Activated effector memory CD4-positive, alpha-beta T cell treated with anti-CD3 and anti-CD28 coated beads, Interleukin-2, amount 50 U/mL, for 16 hours (primary cell): ENCODE results near the gene DSCAM.

Experiments used
- DNase-seq: peaks from one replicate; pipeline ENCODE4 v3.0.0-alpha.2; 2020

DSCAM gene

GRCh38 chr21:40153351-40153750, 693.6 kb downstream of the DSCAM start:
- no peak for DNase-seq

- no peak for DNase-seq
Observed at GRCh38 chr21:40152476-40152875, 694.5 kb downstream of the DSCAM start.

- DNase-seq, result no peak
Observed at GRCh38 chr21:40151611-40152010, 695.3 kb downstream of the DSCAM start.

GRCh38 chr21:40146216-40146837, 700.6 kb downstream of the DSCAM start:
- DNase-seq, result no peak

- DNase-seq, result peak; percentile 65
Observed at GRCh38 chr21:40143822-40144525, 703.0 kb downstream of the DSCAM start.

GRCh38 chr21:40141621-40142020, 705.3 kb downstream of the DSCAM start:
- no peak for DNase-seq

GRCh38 chr21:40140675-40141074, 706.3 kb downstream of the DSCAM start:
- DNase-seq, result no peak

- DNase-seq, result no peak
Observed at GRCh38 chr21:40139636-40140035, 707.3 kb downstream of the DSCAM start.

- DNase-seq, result no peak
Observed at GRCh38 chr21:40136571-40136970, 710.4 kb downstream of the DSCAM start.

- no peak for DNase-seq
Observed at GRCh38 chr21:40134731-40135492, 712.0 kb downstream of the DSCAM start.

GRCh38 chr21:40130476-40130875, 716.5 kb downstream of the DSCAM start:
- DNase-seq, result no peak

GRCh38 chr21:40129809-40130208, 717.1 kb downstream of the DSCAM start:
- DNase-seq, result no peak

- DNase-seq, result no peak
Observed at GRCh38 chr21:40128891-40129290, 718.1 kb downstream of the DSCAM start.

GRCh38 chr21:40120940-40121575, 725.9 kb downstream of the DSCAM start:
- no peak for DNase-seq

- no peak for DNase-seq
Observed at GRCh38 chr21:40118527-40118926, 728.4 kb downstream of the DSCAM start.

GRCh38 chr21:40117236-40117635, 729.7 kb downstream of the DSCAM start:
- DNase-seq, result no peak

- DNase-seq, result no peak
Observed at GRCh38 chr21:40115775-40116174, 731.2 kb downstream of the DSCAM start.

- DNase-seq, result no peak
Observed at GRCh38 chr21:40102682-40103081, 744.3 kb downstream of the DSCAM start.

GRCh38 chr21:40099809-40100208, 747.1 kb downstream of the DSCAM start:
- DNase-seq, result no peak

- no peak for DNase-seq
Observed at GRCh38 chr21:40095477-40095876, 751.5 kb downstream of the DSCAM start.

GRCh38 chr21:40080385-40080784, 766.6 kb downstream of the DSCAM start:
- no peak for DNase-seq

- DNase-seq, result no peak
Observed at GRCh38 chr21:40074710-40075109, 772.2 kb downstream of the DSCAM start.

GRCh38 chr21:40074198-40074597, 772.8 kb downstream of the DSCAM start:
- no peak for DNase-seq

GRCh38 chr21:40073642-40074041, 773.3 kb downstream of the DSCAM start:
- no peak for DNase-seq
